ENCODE measurements around the gene SP2. TPM values are rescaled to one million over a fixed set of nuclear protein-coding genes. Genes with fewer than 3 reads are reported as not detected.

The SP2 gene
- total RNA-seq, 4 donors from 2014 or later = 8.6 to 29.7 (median 16.6) TPM

DNA sequence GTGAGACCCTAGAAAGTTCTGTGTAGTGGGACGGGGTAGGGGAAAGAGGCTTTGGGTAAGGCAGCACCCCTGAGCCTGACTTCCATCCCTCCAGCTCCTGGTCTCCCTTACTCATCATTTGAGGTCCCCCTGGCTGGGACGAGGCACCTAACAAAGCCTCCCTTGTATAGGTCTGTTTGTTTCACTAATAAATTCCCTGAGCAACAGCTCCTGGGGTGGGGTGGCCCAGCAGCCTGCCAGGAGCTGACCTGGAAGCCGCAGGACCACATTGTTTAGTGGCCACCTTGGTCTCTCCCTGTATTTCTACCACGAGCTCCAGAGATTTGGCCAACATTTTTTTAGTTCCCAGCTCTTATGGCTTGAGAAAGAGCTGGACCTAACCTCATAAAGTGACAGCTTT lies 54.4 kb downstream of the SP2 start:
- TF ChIP-seq POLR2A (IDR thresholded peaks at IDR 0.05) = no peak
- TF ChIP-seq, protein P1, sequence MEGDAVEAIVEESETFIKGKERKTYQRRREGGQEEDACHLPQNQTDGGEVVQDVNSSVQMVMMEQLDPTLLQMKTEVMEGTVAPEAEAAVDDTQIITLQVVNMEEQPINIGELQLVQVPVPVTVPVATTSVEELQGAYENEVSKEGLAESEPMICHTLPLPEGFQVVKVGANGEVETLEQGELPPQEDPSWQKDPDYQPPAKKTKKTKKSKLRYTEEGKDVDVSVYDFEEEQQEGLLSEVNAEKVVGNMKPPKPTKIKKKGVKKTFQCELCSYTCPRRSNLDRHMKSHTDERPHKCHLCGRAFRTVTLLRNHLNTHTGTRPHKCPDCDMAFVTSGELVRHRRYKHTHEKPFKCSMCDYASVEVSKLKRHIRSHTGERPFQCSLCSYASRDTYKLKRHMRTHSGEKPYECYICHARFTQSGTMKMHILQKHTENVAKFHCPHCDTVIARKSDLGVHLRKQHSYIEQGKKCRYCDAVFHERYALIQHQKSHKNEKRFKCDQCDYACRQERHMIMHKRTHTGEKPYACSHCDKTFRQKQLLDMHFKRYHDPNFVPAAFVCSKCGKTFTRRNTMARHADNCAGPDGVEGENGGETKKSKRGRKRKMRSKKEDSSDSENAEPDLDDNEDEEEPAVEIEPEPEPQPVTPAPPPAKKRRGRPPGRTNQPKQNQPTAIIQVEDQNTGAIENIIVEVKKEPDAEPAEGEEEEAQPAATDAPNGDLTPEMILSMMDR (IDR thresholded peaks at IDR 0.05) = no peak
- Histone ChIP-seq H3K27me3 (no peaks in the 10 kb centered on the region), H3K36me3 (peaks cover 0 to 28% (median 0%) of the 10 kb centered on the region in 3 donors), H3K9me3 (no peaks in the 10 kb centered on the region), H3K4me3 (peak overlapping the region in 1 of 4 donors; percentile 63), H3K27ac (peak overlapping the region; percentile 51 to 96 (median 67)), H3K4me1 (peaks cover 0 to 39% (median 8%) of the 10 kb centered on the region in 4 donors)
- no peak for DNase-seq

DNA sequence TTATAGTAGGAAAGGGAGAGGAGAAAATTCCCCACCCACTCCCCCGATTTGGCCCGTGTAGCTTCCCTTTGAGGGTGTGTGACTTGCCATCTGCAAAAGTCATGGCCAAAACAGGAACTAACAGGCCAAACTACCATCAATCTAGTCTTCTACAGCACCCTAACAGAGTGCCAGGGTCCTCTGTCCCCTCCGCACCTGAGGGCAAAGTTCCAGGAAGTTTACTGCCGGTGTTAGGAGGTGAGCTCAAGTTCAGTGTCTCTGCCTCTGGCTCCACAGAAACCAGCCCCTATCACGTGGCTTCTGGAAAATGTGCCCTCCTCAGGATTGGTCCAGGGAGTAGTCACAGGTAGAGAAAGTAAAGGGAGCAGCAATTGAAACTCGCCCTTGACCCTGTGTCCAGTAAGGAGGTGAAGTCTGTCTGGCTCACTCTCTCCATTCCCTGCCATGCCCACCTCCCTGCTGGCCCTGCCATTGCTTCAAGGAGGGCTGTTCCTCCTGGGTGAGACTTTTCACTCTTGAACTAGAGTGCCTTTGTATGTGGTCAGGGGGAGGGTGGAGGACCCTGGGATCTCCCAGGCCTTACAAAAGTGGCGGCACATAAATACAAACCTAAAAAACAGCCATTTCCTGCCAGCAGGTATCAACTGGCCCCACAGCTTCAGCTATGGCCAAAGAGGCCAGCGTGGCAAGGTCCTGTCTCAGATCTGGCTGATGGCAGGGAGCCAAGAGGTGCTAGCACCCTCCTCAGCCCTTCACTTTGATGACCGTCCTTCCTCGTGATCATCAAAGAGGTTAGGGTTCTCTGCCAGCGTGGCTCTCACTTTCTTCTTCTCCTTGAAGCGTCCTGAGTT lies 56.4 kb downstream of the SP2 start:
- TF ChIP-seq, protein P1 (IDR thresholded peaks at IDR 0.05) = no peak
- TF ChIP-seq POLR2A (IDR thresholded peaks at IDR 0.05) = peak; percentile 42 to 69
- Histone ChIP-seq H3K4me3 (peak overlapping the region in 2 of 4 donors; percentile 63 to 70), H3K36me3 (peaks cover 0 to 22% (median 0%) of the 10 kb centered on the region in 3 donors), H3K27ac (peak overlapping the region in 3 of 4 donors; percentile 77 to 96 (median 95)), H3K9me3 (no peaks in the 10 kb centered on the region), H3K27me3 (no peaks in the 10 kb centered on the region), H3K4me1 (peaks cover 0 to 37% (median 8%) of the 10 kb centered on the region in 4 donors)
- peak in 2 of 3 donors; percentile 88 to 92 for DNase-seq

DNA sequence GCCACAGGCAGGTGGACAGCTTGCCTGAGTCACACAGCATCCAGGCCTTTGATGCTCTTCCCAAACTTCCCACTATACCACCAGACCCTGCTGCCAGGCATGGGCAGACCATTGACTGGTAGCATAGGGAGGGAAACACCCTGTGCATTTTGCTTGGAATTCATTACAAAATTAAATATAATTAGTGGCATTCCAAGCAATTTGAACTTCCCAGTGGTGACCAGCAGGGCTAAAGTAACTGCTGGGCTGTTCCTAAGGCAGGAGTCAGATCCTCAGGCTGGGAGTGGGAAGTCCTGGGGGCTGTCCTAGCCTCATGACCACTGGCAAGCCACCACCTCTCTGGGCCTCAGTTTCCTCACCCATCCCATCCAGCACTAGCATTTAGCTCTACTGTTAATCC lies 57.9 kb downstream of the SP2 start:
- no peaks in the 10 kb centered on the region for H3K9me3 ChIP-seq
- H3K4me3 ChIP-seq = peak overlapping the region in 2 of 4 donors; percentile 63 to 70
- peaks cover 0 to 33% (median 8%) of the 10 kb centered on the region in 4 donors for H3K4me1 ChIP-seq
- peak overlapping the region in 3 of 4 donors; percentile 77 to 96 (median 95) for H3K27ac ChIP-seq
- TF ChIP-seq POLR2A (IDR thresholded peaks at IDR 0.05) = peak in 1 of 2 donors; percentile 23
- TF ChIP-seq, protein P1 (IDR thresholded peaks at IDR 0.05) = peak in 3 of 6 experiments; percentile 27 to 40 (median 31)
- H3K27me3 ChIP-seq = no peaks in the 10 kb centered on the region
- peaks cover 0 to 22% (median 0%) of the 10 kb centered on the region in 3 donors for H3K36me3 ChIP-seq
- no peak for DNase-seq

DNA sequence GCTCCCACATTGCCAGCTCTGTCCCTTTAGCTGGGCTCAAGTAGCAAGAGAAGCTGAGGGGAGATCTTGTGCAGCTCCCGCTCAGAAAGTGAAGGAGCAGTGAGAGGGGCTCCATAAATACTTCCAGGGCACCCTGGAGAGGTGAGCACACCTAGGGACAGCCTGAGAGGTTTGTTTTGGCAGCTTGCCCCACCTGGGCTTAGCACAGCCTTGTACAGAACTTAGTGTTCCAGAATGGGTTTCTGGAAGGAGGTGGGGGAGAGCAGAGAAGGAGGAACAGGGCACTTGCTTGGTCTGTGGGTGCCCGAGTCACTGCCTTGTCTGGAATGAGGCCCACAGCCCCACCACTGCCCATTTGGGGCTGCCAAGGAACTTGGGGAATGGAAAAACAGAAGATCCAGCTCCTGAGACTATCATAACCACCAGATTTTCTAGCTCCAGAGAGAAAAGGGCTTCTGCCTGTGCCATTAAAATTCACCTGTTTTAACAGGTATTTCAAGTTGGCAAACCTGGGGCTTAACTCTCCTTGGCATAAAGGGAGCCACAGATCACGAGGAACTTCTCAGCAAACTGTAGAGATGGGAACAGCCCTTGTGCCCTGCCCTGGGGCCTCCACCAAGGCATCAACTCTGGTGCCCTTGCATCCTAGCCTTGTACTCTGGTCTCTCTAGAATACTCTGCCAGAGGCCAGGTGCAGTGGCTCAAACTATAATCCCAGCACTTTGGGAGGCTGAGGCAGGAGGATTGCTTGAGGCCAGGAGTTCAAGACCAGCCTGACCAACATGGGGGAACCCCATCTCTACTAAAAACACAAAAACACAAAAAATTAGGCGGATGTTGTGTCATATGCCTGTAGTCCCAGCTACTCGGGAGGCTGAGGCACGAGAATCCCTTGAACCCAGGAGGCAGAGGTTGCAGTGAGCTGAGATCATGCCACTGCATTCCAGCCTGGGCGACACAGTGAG lies 59.7 kb downstream of the SP2 start:
- Histone ChIP-seq H3K4me3 (peak overlapping the region in 3 of 4 donors; percentile 40 to 70 (median 63)), H3K9me3 (no peaks in the 10 kb centered on the region), H3K27me3 (no peaks in the 10 kb centered on the region), H3K4me1 (peaks cover 0 to 20% (median 0%) of the 10 kb centered on the region in 4 donors), H3K27ac (peak overlapping the region in 3 of 4 donors; percentile 77 to 96 (median 95)), H3K36me3 (peaks cover 0 to 19% (median 0%) of the 10 kb centered on the region in 3 donors)
- peak; percentile 66 to 71 for TF ChIP-seq POLR2A (IDR thresholded peaks at IDR 0.05)
- TF ChIP-seq, protein P1 (IDR thresholded peaks at IDR 0.05) = no peak
- DNase-seq = peak in 2 of 3 donors; percentile 69 to 77
